GM18520 (cell line): ENCODE measurements around the gene RIOK3.

Experiments used
- ATAC-seq: cut with Tn5 transposase; IDR thresholded peaks from one replicate; pipeline ENCODE4 v1.9.1; 2021; ENCODE audit not compliant: unreplicated experiment

Gene RIOK3

DNA sequence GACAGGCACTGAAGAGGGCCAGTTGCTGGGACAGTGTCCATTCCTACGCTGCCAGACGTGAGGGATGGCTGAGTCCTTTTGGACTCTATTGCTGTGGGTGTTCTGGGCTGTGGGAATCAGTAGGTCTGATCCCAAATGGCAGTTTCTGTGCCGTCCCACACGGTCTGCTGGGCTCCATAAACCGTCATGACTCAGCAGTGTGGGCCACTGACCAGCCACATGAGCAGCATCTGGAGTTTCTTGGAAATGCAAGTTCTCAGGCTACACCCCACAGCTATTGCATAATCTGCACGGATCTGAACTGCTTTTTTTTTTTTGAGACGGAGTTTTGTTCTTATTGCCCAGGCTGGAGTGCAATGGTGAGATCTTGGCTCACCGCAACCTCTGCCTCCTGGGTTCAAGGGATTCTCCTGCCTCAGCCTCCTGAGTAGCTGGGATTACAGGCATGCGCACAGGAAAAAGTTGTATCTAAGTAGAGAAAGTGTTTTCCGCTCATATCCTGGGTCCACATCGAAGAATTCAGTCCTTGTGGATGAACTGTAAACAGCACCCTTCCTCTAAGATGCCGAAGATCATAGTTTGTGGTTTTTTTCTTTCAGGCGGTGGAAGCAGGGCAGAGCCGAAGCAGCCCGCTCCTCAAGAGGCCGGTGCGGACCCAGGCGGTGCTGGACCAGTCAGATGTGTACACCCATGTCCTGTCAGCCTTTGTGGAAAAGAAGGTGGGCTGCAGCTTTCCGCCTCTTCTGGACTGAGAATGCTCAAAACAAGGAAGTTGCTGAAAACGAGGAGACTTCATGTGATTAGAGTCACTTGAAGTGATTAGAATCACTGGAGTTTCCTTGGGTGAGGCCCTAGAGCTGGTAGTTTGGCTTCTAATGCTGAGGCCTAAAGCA lies 75.7 kb downstream of the RIOK3 start:
- ATAC-seq, result no peak

DNA sequence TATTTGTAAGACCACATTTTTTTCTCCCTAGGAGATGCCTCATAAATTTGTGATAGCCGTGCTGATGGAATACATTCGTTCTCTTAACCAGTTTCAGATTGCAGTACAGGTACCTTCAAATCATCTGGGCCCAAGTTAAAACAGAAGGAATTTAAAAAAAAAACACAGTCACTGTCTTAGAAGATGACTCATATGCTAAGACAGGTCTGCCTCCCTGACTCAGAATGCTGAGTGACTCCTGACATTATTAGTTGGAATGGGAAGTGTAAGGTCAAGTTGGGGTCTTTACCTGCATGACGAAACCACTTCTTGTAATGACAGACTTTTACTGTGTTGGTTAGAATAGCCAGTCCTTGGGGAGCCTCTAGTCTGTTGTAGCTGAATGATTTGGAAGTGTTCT lies 76.5 kb downstream of the RIOK3 start:
- ATAC-seq, result no peak

DNA sequence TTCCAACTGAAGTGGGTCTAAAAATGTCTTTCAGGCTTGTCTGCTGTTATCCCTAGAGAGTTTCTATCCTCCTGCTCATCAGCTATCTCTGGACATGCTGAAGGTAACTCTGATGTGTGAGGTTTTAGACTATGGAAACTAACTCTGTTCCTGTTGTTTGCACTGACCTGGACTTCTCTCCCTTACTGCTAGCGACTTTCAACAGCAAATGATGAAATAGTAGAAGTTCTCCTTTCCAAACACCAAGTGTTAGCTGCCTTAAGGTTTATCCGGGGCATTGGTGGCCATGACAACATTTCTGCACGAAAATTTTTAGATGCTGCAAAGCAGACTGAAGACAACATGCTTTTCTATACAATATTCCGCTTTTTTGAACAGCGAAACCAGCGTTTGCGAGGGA lies 77.1 kb downstream of the RIOK3 start:
- ATAC-seq, result no peak

DNA sequence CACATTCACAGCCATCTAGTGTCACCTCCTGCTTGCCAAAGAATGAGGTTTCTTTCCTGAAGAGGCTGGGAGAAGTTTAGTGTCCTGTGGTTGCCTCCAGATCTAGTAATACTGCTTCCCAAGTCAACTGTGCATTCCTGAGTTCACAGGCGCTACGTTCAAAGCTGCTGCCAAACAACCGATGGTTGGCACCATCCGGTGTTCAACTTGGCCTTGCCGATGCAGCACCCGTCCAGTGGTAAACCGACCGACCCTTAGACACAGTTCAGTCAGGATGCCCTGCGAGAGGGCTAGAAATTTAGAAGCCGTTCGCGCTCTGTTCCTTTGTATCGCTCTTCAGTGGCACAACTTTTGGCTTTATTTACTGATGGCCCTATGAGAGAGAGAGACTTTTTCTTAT lies 78.8 kb downstream of the RIOK3 start:
- no peak for ATAC-seq
